A549 (cell line): ENCODE results near the gene PRKG1.

Source experiments
- CHD4 ChIP-seq: fragments of 200-600 bp; sonication (generic); IDR thresholded peaks from 2 replicates; pipeline ENCODE4 v1.6.1; 2016; ENCODE audit warnings: antibody characterized with exemption, mild to moderate bottlenecking, borderline replicate concordance
- CTCF ChIP-seq: fragments of >200 bp; sonication (Bioruptor Twin); formaldehyde crosslinking; IDR thresholded peaks from 3 replicates; pipeline ENCODE4 v1.5.1; 2016
- ESRRA ChIP-seq: fragments of 150-350 bp; IDR thresholded peaks from 2 replicates; pipeline ENCODE4 v1.6.1; 2014; ENCODE audit warnings: mild to moderate bottlenecking, low read length, borderline replicate concordance
- JUNB ChIP-seq: fragments of >200 bp; sonication (Bioruptor Twin); formaldehyde crosslinking; IDR thresholded peaks from 2 replicates; pipeline ENCODE4 v1.6.1; 2016
- KDM1A ChIP-seq: fragments of 200-600 bp; sonication (generic); IDR thresholded peaks from 2 replicates; pipeline ENCODE4 v1.6.1; 2016; ENCODE audit warnings: low read depth, mild to moderate bottlenecking
- MAX ChIP-seq: IDR thresholded peaks from 2 replicates; pipeline ENCODE4 v1.6.1; 2012
- MYC ChIP-seq: IDR thresholded peaks from 2 replicates; pipeline ENCODE4 v1.6.1; 2012; ENCODE audit warnings: mild to moderate bottlenecking, inconsistent platforms, low read length, improper control_type of control experiment, borderline replicate concordance
- POLR2A ChIP-seq: IDR thresholded peaks from 2 replicates; pipeline ENCODE4 v1.6.1; 2012; ENCODE audit warnings: mild to moderate bottlenecking, low read length
- RAD21 ChIP-seq, 2 experiments: fragments of >200 bp in 1 of 2; sonication (Bioruptor Twin) in 1 of 2; formaldehyde crosslinking in 1 of 2; IDR thresholded peaks in 1 of 2; conservative IDR thresholded peaks in 1 of 2; 2 replicates in 1 of 2; 3 replicates in 1 of 2; pipeline ENCODE4 v1.6.1; 2012 to 2018; ENCODE audit warnings: inconsistent platforms in 1 of 2
- REST ChIP-seq: fragments of 200-600 bp; sonication (generic); IDR thresholded peaks from 2 replicates; pipeline ENCODE4 v1.6.1; 2016; ENCODE audit warnings: antibody characterized with exemption, mild to moderate bottlenecking, moderate library complexity
- RNF2 ChIP-seq: fragments of 200-600 bp; sonication (generic); IDR thresholded peaks from 2 replicates; pipeline ENCODE4 v1.6.1; 2016; ENCODE audit warnings: low read depth, mild to moderate bottlenecking, antibody characterized with exemption, moderate library complexity, borderline replicate concordance
- SMC3 ChIP-seq: fragments of >200 bp; sonication (Bioruptor Twin); formaldehyde crosslinking; IDR thresholded peaks from 3 replicates; pipeline ENCODE4 v1.6.1; 2018; ENCODE audit warnings: inconsistent platforms
- TP53 ChIP-seq: fragments of 250-450 bp; sonication (Bioruptor Pico); IDR thresholded peaks from 2 replicates; pipeline ENCODE4 v1.5.0; 2021; ENCODE audit warnings: mild to moderate bottlenecking, moderate library complexity
- USF2 ChIP-seq: fragments of 450-650 bp; IDR thresholded peaks from 2 replicates; pipeline ENCODE4 v1.6.1; 2014; ENCODE audit warnings: antibody characterized with exemption

- no peak for TF ChIP-seq CTCF
- TF ChIP-seq POLR2A: no peak
- TF ChIP-seq MAX: no peak
- no peak for TF ChIP-seq RAD21 (conservative IDR thresholded peaks at IDR 0.05 in 1 of 2, IDR thresholded peaks at IDR 0.05 in 1 of 2)
- TF ChIP-seq CHD4: no peak
- TF ChIP-seq USF2: no peak
- TF ChIP-seq REST: no peak
- no peak for TF ChIP-seq TP53 (CRISPR knock-in tag)
- no peak for TF ChIP-seq RNF2
- no peak for TF ChIP-seq JUNB
- no peak for TF ChIP-seq SMC3
- no peak for TF ChIP-seq MYC
- no peak for TF ChIP-seq ESRRA
- no peak for TF ChIP-seq KDM1A
Observed at GRCh38 chr10:52099026-52099600, 1024.8 kb downstream of the PRKG1 start.
